Measurements from ENCODE around the gene SPRR5.

GRCh38 chr1:152982076-152982475, 35.1 kb downstream of the SPRR5 start:
- TF ChIP-seq ZNF830 (CRISPR knock-in tag; IDR thresholded peaks at IDR 0.05) (no peak), REST (IDR thresholded peaks at IDR 0.05; ENCODE audit: borderline replicate concordance) (no peak), REST (CRISPR knock-in tag; IDR thresholded peaks at IDR 0.05; ENCODE audit: low read depth) (no peak)

Data from K562 (cell line).